ENCODE data around the gene UROC1.

DNA sequence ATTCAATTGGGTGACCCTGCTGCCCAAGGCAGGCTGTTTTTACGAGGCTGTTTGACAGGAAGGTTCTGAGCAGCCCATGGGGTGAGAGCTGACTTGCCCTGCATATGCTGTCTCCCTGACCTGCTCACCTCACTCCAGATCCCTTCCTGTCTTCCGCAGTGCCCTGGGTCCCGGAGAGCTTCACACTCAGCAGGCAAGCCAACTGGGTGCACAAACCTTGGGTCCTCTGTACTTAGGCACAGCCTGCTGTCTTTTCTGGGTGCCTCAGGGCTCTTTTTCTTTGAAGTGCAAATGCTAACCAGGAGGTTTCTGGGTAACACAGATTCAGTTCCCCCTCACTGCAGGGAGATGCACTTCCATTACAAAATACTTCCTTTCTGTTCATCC, 74.7 kb downstream of the UROC1 start:
- TF ChIP-seq SUZ12 (IDR thresholded peaks at IDR 0.05) (no peak), ARNT (IDR thresholded peaks at IDR 0.05) (no peak), TARDBP (IDR thresholded peaks at IDR 0.05) (no peak), FOXM1 (IDR thresholded peaks at IDR 0.05; ENCODE audit: borderline replicate concordance) (no peak), FOXK2 (IDR thresholded peaks at IDR 0.05) (no peak), ELF4 (IDR thresholded peaks at IDR 0.05) (no peak), ZNF384 (IDR thresholded peaks at IDR 0.05) (no peak), L3MBTL2 (conservative IDR thresholded peaks at IDR 0.05) (no peak), SP1 (IDR thresholded peaks at IDR 0.05) (no peak), NFRKB (IDR thresholded peaks at IDR 0.05) (no peak)
